Neural cell (in vitro differentiated cells): ENCODE measurements around the gene UQCC2. TPM values are rescaled to one million over a fixed set of nuclear protein-coding genes. Genes with fewer than 3 reads are reported as not detected.

Experiments used
- H2AFZ ChIP-seq: fragments of 200-600, 300-800 bp; sonication (generic), shearing (Covaris generic); 2 replicates; pipeline ENCODE4 v1.6.0; 2014; ENCODE audit warnings: low read depth, mild to moderate bottlenecking, antibody characterized with exemption, low read length, moderate library complexity
- H3F3A ChIP-seq: fragments of 200-600 bp; shearing (Covaris generic); 2 replicates; pipeline ENCODE4 v1.6.1; 2016; ENCODE audit warnings: mild to moderate bottlenecking, moderate library complexity, mixed read lengths, antibody characterized with exemption, low read length; ENCODE audit not compliant: insufficient read depth, poor library complexity, severe bottlenecking
- H3K27ac ChIP-seq: fragments of 200-600, 300-800 bp; sonication (generic), shearing (Covaris generic); 2 replicates; pipeline ENCODE4 v1.5.1; 2014; ENCODE audit warnings: mild to moderate bottlenecking, low read length, moderate library complexity
- H3K27me3 ChIP-seq: fragments of 300-800, 200-600 bp; sonication (generic), shearing (Covaris generic); 2 replicates; pipeline ENCODE4 v1.6.0; 2014; ENCODE audit warnings: mild to moderate bottlenecking, low read depth, low read length, moderate library complexity; ENCODE audit not compliant: insufficient read depth
- H3K36me3 ChIP-seq: fragments of 300-800, 200-600 bp; sonication (generic), shearing (Covaris generic); 2 replicates; pipeline ENCODE4 v1.5.1; 2014; ENCODE audit warnings: mild to moderate bottlenecking, antibody characterized with exemption, low read length, moderate library complexity; ENCODE audit not compliant: insufficient read depth
- H3K4me2 ChIP-seq: fragments of 300-800, 200-600 bp; sonication (generic), shearing (Covaris generic); 2 replicates; pipeline ENCODE4 v1.6.0; 2014; ENCODE audit warnings: mild to moderate bottlenecking, low read length
- H3K4me3 ChIP-seq: fragments of 300-800, 200-600 bp; sonication (generic), shearing (Covaris generic); 2 replicates; pipeline ENCODE4 v1.5.1; 2014; ENCODE audit warnings: mild to moderate bottlenecking, low read length, moderate library complexity
- H3K79me2 ChIP-seq: fragments of 200-600 bp; shearing (Covaris generic); replicated peaks from 2 replicates; pipeline ENCODE4 v1.6.0; 2014; ENCODE audit warnings: mild to moderate bottlenecking, low read length, moderate library complexity; ENCODE audit not compliant: insufficient read depth
- H3K9ac ChIP-seq: fragments of 300-800, 200-600 bp; sonication (generic), shearing (Covaris generic); 2 replicates; pipeline ENCODE4 v1.6.1; 2016; ENCODE audit warnings: mild to moderate bottlenecking, low read length, mixed read lengths
- H3K9me2 ChIP-seq: fragments of 200-600 bp; shearing (Covaris generic); 2 replicates; pipeline ENCODE4 v1.6.1; 2016; ENCODE audit warnings: mild to moderate bottlenecking, low read length, mixed read lengths; ENCODE audit not compliant: insufficient read depth
- H3K9me3 ChIP-seq: fragments of 200-600, 300-800 bp; sonication (generic), shearing (Covaris generic); 2 replicates; pipeline ENCODE4 v1.6.1; 2016; ENCODE audit warnings: mild to moderate bottlenecking, mixed run types, low read length, moderate library complexity, mixed read lengths
- H4K20me1 ChIP-seq: fragments of 200-600 bp; shearing (Covaris generic); 2 replicates; pipeline ENCODE4 v1.6.1; 2016; ENCODE audit warnings: mild to moderate bottlenecking, mixed run types; ENCODE audit not compliant: insufficient read depth
- EP300 ChIP-seq: fragments of 450-650 bp; conservative IDR thresholded peaks from 2 replicates; pipeline ENCODE4 v1.6.1; 2014; ENCODE audit warnings: antibody characterized with exemption, mild to moderate bottlenecking, moderate library complexity; ENCODE audit not compliant: poor library complexity, severe bottlenecking
- EZH2 ChIP-seq: fragments of 200-600, 300-800 bp; shearing (Covaris generic), sonication (generic); IDR thresholded peaks from 2 replicates; pipeline ENCODE4 v1.6.1; 2014; ENCODE audit warnings: antibody characterized with exemption, low read length, borderline replicate concordance, mild to moderate bottlenecking; ENCODE audit not compliant: insufficient read depth, poor library complexity, severe bottlenecking
- POLR2AphosphoS5 ChIP-seq: IDR thresholded peaks from 2 replicates; pipeline ENCODE4 v1.6.1; 2012
- RAD21 ChIP-seq: fragments of 450-650 bp; conservative IDR thresholded peaks from 2 replicates; pipeline ENCODE4 v1.6.1; 2014; ENCODE audit warnings: antibody characterized with exemption, mild to moderate bottlenecking, moderate library complexity
- SMC3 ChIP-seq: fragments of 450-650 bp; conservative IDR thresholded peaks from 2 replicates; pipeline ENCODE4 v1.6.1; 2014; ENCODE audit warnings: antibody characterized with exemption, mild to moderate bottlenecking, moderate library complexity; ENCODE audit not compliant: poor library complexity
- TAF1 ChIP-seq: IDR thresholded peaks from 2 replicates; pipeline ENCODE4 v1.6.1; 2012; ENCODE audit warnings: low read depth
- polyA plus RNA-seq: library from polyadenylated mRNA; depleted of rRNA; stranded (reverse); fragments of >200 nt; gene quantifications from 2 replicates; pipeline ENCODE4 v1.2.3, GENCODE V29; 2014
- TF ChIP-seq, protein P1 (sequence below): IDR thresholded peaks from 2 replicates; pipeline ENCODE4 v1.6.1; 2012; ENCODE audit warnings: borderline replicate concordance
- TF ChIP-seq, protein P2 (sequence below): fragments of 450-650 bp; IDR thresholded peaks from 2 replicates; pipeline ENCODE4 v1.5.1; 2014; ENCODE audit warnings: antibody characterized with exemption, mild to moderate bottlenecking, moderate library complexity; ENCODE audit not compliant: poor library complexity, severe bottlenecking

UQCC2 gene
- polyA plus RNA-seq, 1 donor from 2014 or later: 123 TPM

DNA sequence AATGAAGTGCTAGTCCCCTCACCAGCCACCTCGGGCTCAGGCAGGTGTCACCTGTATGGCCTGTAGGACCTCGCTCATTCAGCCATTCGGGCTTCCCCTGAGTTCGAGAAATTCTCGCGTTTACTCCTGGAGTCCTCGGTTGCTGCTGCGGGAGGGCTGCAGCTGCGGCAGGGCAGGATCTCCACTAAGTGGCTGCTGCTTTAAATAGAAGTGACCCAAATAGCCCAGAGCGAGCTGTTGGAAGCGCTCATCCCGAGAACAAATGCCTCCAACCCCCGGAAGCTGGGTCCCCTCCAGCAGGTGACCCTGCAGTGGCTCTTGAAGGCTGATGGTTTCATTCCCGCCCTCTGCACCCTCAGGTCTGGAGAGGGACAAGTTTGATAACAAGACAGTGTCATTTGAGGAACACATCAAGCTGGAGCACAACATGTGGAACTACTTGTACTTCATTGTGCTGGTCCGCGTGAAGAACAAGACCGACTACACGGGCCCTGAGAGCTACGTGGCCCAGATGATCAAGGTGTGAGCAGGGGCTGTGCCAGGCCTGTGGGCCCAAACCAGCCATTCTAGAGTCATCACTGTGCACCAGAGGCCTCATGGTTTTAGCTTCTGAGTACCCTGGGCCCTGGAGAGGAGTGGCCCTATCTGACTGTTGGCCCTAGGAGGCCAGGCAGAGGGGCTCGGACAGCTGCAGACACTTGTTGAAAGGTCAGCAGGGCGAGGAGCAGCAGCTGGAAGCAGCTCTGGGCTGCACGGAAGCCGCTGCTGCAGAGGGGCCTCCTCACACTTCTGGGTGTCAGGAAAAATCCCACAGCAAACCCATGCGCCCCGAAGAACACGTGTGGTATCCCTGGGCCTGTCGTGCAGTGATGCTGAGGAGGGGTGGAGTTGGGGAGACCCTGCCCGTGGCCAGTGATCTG is 18.1 kb downstream of the UQCC2 start:
- Histone ChIP-seq H3F3A (no peaks in the 10 kb centered on the region), H3K4me2 (no peak overlapping the region), H3K27me3 (no peaks in the 10 kb centered on the region), H3K79me2 (no peaks in the 10 kb centered on the region), H4K20me1 (no peaks in the 10 kb centered on the region), H3K36me3 (no peaks in the 10 kb centered on the region), H3K4me3 (no peak overlapping the region), H2AFZ (no peak overlapping the region), H3K9me3 (no peaks in the 10 kb centered on the region), H3K9ac (no peak overlapping the region), H3K27ac (no peak overlapping the region), H3K9me2 (no peaks in the 10 kb centered on the region)
- TF ChIP-seq EZH2: no peak
- TF ChIP-seq, protein P1, sequence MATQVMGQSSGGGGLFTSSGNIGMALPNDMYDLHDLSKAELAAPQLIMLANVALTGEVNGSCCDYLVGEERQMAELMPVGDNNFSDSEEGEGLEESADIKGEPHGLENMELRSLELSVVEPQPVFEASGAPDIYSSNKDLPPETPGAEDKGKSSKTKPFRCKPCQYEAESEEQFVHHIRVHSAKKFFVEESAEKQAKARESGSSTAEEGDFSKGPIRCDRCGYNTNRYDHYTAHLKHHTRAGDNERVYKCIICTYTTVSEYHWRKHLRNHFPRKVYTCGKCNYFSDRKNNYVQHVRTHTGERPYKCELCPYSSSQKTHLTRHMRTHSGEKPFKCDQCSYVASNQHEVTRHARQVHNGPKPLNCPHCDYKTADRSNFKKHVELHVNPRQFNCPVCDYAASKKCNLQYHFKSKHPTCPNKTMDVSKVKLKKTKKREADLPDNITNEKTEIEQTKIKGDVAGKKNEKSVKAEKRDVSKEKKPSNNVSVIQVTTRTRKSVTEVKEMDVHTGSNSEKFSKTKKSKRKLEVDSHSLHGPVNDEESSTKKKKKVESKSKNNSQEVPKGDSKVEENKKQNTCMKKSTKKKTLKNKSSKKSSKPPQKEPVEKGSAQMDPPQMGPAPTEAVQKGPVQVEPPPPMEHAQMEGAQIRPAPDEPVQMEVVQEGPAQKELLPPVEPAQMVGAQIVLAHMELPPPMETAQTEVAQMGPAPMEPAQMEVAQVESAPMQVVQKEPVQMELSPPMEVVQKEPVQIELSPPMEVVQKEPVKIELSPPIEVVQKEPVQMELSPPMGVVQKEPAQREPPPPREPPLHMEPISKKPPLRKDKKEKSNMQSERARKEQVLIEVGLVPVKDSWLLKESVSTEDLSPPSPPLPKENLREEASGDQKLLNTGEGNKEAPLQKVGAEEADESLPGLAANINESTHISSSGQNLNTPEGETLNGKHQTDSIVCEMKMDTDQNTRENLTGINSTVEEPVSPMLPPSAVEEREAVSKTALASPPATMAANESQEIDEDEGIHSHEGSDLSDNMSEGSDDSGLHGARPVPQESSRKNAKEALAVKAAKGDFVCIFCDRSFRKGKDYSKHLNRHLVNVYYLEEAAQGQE: no peak
- TF ChIP-seq, protein P2, sequence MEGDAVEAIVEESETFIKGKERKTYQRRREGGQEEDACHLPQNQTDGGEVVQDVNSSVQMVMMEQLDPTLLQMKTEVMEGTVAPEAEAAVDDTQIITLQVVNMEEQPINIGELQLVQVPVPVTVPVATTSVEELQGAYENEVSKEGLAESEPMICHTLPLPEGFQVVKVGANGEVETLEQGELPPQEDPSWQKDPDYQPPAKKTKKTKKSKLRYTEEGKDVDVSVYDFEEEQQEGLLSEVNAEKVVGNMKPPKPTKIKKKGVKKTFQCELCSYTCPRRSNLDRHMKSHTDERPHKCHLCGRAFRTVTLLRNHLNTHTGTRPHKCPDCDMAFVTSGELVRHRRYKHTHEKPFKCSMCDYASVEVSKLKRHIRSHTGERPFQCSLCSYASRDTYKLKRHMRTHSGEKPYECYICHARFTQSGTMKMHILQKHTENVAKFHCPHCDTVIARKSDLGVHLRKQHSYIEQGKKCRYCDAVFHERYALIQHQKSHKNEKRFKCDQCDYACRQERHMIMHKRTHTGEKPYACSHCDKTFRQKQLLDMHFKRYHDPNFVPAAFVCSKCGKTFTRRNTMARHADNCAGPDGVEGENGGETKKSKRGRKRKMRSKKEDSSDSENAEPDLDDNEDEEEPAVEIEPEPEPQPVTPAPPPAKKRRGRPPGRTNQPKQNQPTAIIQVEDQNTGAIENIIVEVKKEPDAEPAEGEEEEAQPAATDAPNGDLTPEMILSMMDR: no peak
- no peak for TF ChIP-seq EP300
- TF ChIP-seq RAD21: no peak

DNA sequence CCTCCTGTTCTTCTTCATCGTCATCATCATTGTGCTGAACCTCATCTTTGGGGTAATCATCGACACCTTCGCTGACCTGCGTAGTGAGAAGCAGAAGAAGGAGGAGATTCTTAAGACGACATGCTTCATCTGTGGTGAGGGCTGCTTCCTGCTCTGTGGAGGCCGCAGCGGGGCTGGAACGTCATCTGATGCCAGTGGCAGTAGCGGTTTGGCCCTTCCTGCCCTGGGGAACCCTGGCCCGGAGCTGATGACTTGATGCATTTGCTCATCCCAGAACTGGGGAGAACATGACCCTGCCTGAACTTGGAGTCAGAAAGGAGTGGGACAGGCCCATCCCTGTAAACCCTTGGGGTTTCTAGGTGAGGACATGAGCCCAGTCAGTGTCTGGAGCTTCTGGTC is 18.7 kb downstream of the UQCC2 start:
- Histone ChIP-seq H3K27ac (no peak overlapping the region), H3K27me3 (no peaks in the 10 kb centered on the region), H3K9me3 (no peaks in the 10 kb centered on the region), H3K9me2 (no peaks in the 10 kb centered on the region), H4K20me1 (no peaks in the 10 kb centered on the region), H3K36me3 (no peaks in the 10 kb centered on the region), H3K79me2 (no peaks in the 10 kb centered on the region), H3K4me3 (no peak overlapping the region), H3K4me2 (no peak overlapping the region), H3F3A (no peaks in the 10 kb centered on the region), H3K9ac (no peak overlapping the region), H2AFZ (no peak overlapping the region)
- TF ChIP-seq SMC3: no peak
- no peak for TF ChIP-seq EZH2
- no peak for TF ChIP-seq TAF1
- TF ChIP-seq, protein P1: no peak
- no peak for TF ChIP-seq EP300
- TF ChIP-seq POLR2AphosphoS5: no peak
